ENCODE measurements around the gene ANKS1A.

The ANKS1A gene

DNA sequence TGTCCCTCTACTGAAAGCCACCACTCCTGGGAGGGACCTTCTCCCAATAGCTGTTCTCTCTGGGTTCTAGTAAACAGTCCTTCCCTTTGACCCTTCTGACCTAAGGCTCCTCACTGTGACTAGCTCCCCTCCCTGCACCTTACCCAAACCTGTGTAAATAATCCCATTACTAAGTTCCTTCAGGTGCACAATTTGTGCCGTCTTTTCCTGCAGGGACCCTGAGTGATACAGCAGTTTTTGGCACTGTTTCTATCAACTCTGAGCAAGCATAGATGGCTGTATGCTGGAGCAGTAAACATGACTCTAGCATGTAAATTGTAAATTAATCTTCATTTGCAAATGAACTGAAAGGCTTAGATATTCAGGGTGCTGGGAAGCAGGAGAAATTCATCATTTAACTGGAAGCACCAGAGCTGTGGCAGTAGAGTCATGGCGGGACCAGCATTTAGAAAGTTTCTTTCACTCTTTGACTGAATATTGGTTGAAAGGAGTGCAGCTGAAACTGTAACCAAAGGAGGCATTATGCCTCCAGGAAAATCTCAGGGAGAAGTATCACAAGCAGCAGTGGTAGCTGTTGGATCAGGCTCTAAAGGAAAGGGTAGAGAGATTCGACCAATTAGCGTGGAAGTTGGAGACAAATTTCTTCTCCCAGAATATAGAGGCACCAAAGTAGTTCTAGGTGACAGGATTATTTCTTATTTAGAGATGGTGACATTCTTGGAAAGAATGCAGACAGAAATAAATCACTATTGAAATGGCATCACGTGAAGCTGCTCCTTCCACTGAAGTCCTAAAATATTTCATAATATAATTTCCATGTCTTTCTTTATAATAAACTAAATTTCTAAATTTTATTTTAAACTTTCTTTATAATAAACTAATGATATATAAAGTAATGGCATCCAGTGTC is 134.3 kb downstream of the ANKS1A start:
- Mint-ChIP-seq H3K4me3 (peak overlapping the region in 1 of 3 experiments; percentile 21), H3K4me1 (peaks cover 68% of the 10 kb centered on the region), H3K36me3 (ENCODE audit: low read depth) (peaks cover 23% of the 10 kb centered on the region)

DNA sequence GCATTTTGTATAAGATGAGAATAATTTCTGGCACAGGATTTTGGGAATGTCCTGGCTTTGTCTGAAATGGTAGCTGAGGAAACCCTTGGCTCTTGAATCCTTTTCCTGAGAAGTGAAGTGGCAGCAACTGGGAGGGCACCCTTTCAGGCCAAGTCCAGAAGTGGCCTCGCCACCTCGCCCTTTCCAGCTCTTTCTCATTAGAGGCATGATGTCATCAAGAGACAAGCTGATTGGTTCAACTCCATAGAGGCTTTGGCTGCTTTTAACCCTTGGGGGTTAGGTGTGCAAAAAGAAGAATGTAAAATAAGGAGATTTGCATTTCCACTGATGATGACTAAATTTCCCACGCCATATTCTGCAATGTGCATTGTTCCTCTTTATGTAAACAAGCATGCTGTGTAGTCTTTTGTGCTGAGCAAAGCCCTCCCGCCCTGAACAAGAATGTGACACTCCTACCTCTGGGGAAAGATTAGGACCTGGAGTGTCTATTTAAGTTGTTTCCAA is 135.5 kb downstream of the ANKS1A start:
- TF ChIP-seq, protein P1, sequence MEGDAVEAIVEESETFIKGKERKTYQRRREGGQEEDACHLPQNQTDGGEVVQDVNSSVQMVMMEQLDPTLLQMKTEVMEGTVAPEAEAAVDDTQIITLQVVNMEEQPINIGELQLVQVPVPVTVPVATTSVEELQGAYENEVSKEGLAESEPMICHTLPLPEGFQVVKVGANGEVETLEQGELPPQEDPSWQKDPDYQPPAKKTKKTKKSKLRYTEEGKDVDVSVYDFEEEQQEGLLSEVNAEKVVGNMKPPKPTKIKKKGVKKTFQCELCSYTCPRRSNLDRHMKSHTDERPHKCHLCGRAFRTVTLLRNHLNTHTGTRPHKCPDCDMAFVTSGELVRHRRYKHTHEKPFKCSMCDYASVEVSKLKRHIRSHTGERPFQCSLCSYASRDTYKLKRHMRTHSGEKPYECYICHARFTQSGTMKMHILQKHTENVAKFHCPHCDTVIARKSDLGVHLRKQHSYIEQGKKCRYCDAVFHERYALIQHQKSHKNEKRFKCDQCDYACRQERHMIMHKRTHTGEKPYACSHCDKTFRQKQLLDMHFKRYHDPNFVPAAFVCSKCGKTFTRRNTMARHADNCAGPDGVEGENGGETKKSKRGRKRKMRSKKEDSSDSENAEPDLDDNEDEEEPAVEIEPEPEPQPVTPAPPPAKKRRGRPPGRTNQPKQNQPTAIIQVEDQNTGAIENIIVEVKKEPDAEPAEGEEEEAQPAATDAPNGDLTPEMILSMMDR (IDR thresholded peaks at IDR 0.05; ENCODE audit: unreplicated experiment in 3 of 3) = no peak
- Mint-ChIP-seq H3K4me1 (peaks cover 56% of the 10 kb centered on the region), H3K4me3 (peak overlapping the region in 1 of 3 experiments; percentile 4), H3K36me3 (ENCODE audit: low read depth) (peaks cover 19% of the 10 kb centered on the region), H3K27ac (peak overlapping the region; percentile 6 to 47 (median 17)), H3K27me3 (ENCODE audit: low read depth) (no peaks in the 10 kb centered on the region), H3K9me3 (no peaks in the 10 kb centered on the region)

More for the DNA sequence above, 134.3 kb downstream of the ANKS1A start:
- no peaks in the 10 kb centered on the region for H3K27me3 Mint-ChIP-seq (ENCODE audit: low read depth)
- no peaks in the 10 kb centered on the region for H3K9me3 Mint-ChIP-seq
- H3K27ac Mint-ChIP-seq = peak overlapping the region in 1 of 3 experiments; percentile 40
- TF ChIP-seq, protein P1 (IDR thresholded peaks at IDR 0.05; ENCODE audit: unreplicated experiment in 3 of 3) = no peak

DNA sequence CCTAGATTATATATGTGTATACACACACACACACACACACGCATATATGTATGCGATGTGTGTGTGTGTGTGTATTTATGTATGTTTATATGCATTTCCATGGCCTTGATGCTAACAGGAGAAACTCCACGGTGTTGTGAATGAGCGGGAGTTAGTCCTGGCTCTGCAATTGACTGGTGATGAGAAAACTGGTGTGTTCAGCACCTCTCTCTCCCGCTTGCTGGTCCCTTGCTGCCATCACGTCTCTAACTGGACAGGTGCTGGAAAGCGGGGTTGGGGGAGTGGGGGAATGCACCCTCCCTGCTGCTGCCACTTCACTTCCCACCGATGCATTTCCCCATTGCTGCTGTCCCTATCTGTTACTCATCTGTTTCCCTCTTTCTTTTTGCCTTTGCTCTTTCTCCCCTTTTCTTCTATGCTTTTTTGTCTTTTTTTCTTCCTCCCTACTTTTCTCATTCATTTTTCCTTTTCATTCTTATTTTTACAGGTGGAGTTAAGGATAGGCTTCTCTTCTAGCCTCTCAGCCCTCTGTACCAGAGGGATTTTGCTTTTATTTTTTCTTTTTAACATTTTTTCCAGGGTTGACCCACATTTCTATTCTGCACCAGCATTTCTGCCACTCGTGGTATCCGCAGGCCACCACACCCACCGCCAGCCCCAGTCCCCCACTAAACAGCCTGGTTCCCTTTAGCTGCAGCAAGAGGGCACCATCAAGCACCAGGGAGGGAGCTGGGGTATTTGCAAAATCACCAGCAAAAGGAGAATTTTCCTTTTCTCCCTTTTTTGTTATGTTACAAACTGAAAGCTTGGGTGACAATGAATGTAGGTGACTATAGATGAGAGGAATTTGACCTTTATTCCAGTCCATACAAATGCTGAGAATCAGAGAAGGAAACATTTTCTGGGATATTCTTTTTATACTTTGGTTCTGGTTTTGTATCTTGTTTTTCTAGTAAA is 136.5 kb downstream of the ANKS1A start:
- TF ChIP-seq, protein P1 (IDR thresholded peaks at IDR 0.05; ENCODE audit: unreplicated experiment in 3 of 3) = no peak
- Mint-ChIP-seq H3K4me3 (no peak overlapping the region), H3K9me3 (no peaks in the 10 kb centered on the region), H3K4me1 (peaks cover 49% of the 10 kb centered on the region), H3K27me3 (ENCODE audit: low read depth) (no peaks in the 10 kb centered on the region), H3K36me3 (ENCODE audit: low read depth) (peaks cover 17% of the 10 kb centered on the region), H3K27ac (peak overlapping the region; percentile 5 to 11 (median 6))

DNA sequence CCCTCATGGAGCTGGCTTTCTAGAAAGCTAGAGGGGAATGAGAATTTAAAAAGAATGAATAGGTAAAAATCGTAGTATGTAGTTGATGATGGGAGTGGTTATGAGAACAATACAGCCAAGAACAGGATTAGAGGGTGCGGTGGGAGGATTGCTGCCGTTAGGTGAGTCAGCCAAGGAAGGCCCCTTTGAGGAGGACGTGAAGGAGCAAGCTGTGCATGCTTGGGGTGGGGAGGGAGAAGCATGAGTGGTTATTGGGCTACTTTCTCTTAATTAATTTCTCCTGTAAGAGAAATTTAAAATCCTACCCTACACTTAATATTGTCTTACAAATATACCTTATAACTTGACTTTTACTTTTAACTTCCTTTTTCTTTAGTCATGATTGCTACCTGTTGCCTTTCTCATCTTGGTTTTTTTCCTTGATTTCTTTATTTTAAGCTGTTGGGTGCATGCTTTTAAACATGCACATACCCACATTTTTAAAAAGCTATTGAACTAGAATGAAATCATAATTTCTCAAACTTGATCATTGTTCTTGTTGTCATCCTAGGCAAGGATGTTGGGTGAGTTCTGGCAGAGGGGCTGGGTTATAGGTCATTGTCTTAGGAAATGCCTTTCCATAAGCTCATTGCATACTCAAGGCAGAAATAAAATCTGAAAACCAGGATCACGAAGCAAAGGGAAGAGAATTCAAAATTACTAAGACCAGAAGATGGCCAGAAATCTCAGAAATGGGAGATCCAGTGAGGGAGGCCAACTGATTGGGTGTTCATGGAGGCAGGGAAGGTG is 137.6 kb downstream of the ANKS1A start:
- TF ChIP-seq, protein P1 (IDR thresholded peaks at IDR 0.05; ENCODE audit: unreplicated experiment in 3 of 3) = no peak
- Mint-ChIP-seq H3K4me1 (peaks cover 44% of the 10 kb centered on the region), H3K9me3 (no peaks in the 10 kb centered on the region), H3K27me3 (ENCODE audit: low read depth) (no peaks in the 10 kb centered on the region), H3K4me3 (no peak overlapping the region), H3K36me3 (ENCODE audit: low read depth) (peaks cover 27% of the 10 kb centered on the region), H3K27ac (no peak overlapping the region)

DNA sequence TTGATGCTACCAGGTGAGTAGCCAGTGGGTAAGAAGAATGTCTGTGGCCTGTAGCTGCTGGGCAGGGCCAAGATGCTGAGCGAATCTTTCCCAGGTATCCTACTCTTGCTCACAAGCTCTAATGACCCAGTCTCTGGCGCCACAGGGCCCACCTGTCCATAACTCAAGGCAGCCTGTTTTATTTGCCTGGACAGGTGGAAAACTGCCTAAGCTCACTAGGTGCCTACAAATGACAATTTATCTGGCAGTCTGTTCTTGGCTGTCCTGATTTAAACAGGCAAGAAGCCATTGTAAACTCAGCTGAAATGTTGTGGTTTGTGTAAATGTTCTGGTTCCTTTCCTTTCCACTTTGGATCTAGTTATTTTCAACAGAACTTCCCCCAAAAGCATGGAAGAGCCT is 138.8 kb downstream of the ANKS1A start:
- Mint-ChIP-seq H3K27me3 (ENCODE audit: low read depth) (no peaks in the 10 kb centered on the region), H3K4me3 (no peak overlapping the region), H3K4me1 (peaks cover 46% of the 10 kb centered on the region), H3K36me3 (ENCODE audit: low read depth) (peaks cover 28% of the 10 kb centered on the region), H3K27ac (no peak overlapping the region), H3K9me3 (no peaks in the 10 kb centered on the region)
- TF ChIP-seq, protein P1 (IDR thresholded peaks at IDR 0.05; ENCODE audit: unreplicated experiment in 3 of 3) = no peak
